Measurements from ENCODE around the gene NXN.

DNA sequence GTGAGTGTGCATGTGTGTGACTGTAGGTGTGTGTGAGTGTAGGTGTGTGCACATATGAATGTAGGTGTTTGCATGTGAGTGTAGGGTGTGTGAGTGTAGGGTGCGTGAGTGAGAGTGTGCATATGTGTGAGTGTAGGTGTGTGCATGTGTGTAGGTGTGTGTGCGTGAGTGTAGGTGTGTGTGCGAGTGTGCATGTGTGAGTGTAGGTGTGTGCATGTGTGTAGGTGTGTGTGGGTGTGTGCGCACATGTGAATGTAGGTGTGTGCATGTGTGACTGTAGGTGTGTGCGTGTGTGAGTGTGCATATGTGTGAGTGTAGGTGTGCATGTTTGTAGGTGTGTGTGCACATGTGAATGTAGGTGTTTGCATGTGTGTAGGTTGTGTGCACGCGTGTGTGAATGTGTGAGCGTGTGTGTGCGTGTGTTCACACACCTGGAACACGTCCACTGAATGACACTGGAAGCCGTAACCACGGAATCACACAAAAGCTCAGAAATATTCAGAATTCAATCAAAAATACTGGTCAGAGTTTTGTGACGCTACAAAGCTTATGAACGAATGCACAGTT, 166.9 kb downstream of the NXN start:
- TF ChIP-seq POLR2A (IDR thresholded peaks at IDR 0.05) (no peak), CTCF (IDR thresholded peaks at IDR 0.05) (no peak)

All from tibial nerve (tissue), 3 donors.